Nephron (organoid): ENCODE measurements around the gene C5orf15.

Source experiments
- H3K27ac Mint-ChIP-seq, 3 experiments: 2 replicates each; pipeline ENCODE4 v1.8.0; 2020; ENCODE audit warnings: mixed read lengths in 3 of 3, mild to moderate bottlenecking in 2 of 3, moderate library complexity in 1 of 3
- H3K27me3 Mint-ChIP-seq: 2 replicates; pipeline ENCODE4 v1.8.0; 2021; ENCODE audit warnings: low read depth, mild to moderate bottlenecking, moderate library complexity, mixed read lengths
- H3K36me3 Mint-ChIP-seq: 2 replicates; pipeline ENCODE4 v1.8.0; 2020; ENCODE audit warnings: low read depth, mixed read lengths
- H3K4me1 Mint-ChIP-seq: 2 replicates; pipeline ENCODE4 v1.8.0; 2020; ENCODE audit warnings: mixed read lengths
- H3K4me3 Mint-ChIP-seq, 3 experiments: 2 replicates each; pipeline ENCODE4 v1.8.0; 2020; ENCODE audit warnings: mild to moderate bottlenecking in 3 of 3, mixed read lengths in 3 of 3, moderate library complexity in 2 of 3
- H3K9me3 Mint-ChIP-seq: 2 replicates; pipeline ENCODE4 v1.8.0; 2020; ENCODE audit warnings: mixed read lengths
- TF ChIP-seq, protein P1 (sequence below), 3 experiments: fragments of 200-600 bp; sonication (generic); IDR thresholded peaks; one replicate each; pipeline ENCODE4 v1.5.0; 2021; ENCODE audit warnings: antibody characterized with exemption in 3 of 3; ENCODE audit not compliant: unreplicated experiment in 3 of 3

The C5orf15 gene

DNA sequence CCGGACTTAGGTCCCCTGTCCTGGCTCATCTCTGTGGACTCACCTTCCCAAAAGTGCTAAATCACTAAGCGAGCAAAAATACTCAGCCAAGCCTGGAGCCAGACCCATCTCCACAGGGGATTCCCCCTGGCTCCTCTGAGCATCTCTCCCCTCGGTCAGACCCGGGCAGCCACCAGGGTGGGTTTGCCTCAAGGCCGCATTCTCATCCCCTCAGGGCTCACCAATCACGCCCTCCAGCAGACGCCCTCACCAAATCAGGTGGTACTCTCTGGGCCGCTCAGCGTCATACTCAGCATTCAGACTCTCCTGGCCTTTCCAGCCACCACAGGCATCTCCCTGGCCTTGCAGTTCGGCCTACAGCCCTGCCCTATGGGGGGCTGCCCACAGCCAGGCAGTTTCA, 49.7 kb downstream of the C5orf15 start:
- TF ChIP-seq, protein P1, sequence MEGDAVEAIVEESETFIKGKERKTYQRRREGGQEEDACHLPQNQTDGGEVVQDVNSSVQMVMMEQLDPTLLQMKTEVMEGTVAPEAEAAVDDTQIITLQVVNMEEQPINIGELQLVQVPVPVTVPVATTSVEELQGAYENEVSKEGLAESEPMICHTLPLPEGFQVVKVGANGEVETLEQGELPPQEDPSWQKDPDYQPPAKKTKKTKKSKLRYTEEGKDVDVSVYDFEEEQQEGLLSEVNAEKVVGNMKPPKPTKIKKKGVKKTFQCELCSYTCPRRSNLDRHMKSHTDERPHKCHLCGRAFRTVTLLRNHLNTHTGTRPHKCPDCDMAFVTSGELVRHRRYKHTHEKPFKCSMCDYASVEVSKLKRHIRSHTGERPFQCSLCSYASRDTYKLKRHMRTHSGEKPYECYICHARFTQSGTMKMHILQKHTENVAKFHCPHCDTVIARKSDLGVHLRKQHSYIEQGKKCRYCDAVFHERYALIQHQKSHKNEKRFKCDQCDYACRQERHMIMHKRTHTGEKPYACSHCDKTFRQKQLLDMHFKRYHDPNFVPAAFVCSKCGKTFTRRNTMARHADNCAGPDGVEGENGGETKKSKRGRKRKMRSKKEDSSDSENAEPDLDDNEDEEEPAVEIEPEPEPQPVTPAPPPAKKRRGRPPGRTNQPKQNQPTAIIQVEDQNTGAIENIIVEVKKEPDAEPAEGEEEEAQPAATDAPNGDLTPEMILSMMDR (IDR thresholded peaks at IDR 0.05; ENCODE audit: unreplicated experiment in 3 of 3) = no peak
- Mint-ChIP-seq H3K4me1 (peaks cover 6% of the 10 kb centered on the region), H3K4me3 (no peak overlapping the region), H3K27me3 (peaks cover 58% of the 10 kb centered on the region), H3K9me3 (no peaks in the 10 kb centered on the region), H3K36me3 (no peaks in the 10 kb centered on the region), H3K27ac (no peak overlapping the region)

DNA sequence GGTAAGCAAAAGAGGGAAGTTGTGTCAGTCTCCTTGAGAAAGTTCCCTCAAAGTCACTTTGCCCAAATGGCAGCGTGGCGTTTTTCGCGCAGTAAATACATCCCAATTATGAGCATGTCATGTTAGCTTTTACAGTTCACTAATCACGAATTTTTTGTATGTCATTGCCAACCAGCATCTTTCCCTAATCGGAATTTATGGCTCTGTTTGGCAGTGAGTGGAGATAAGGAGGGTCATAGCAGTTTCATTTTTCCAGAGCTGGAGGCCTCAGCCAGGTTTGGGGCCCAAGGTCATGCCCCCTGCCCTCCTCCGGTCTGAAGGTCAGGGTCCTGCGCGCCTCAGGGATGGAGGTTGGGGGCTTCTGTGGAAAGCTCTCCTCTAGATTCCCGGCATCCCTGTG, 50.1 kb downstream of the C5orf15 start:
- Mint-ChIP-seq H3K27me3 (peaks cover 58% of the 10 kb centered on the region), H3K4me1 (peaks cover 10% of the 10 kb centered on the region), H3K4me3 (no peak overlapping the region), H3K27ac (no peak overlapping the region), H3K9me3 (no peaks in the 10 kb centered on the region), H3K36me3 (no peaks in the 10 kb centered on the region)
- TF ChIP-seq, protein P1 (IDR thresholded peaks at IDR 0.05; ENCODE audit: unreplicated experiment in 3 of 3) = no peak

GRCh38 chr5:133917785-133918184, 50.6 kb downstream of the C5orf15 start:
- no peak overlapping the region for H3K27ac Mint-ChIP-seq
- H3K4me3 Mint-ChIP-seq = no peak overlapping the region
- no peaks in the 10 kb centered on the region for H3K9me3 Mint-ChIP-seq
- H3K27me3 Mint-ChIP-seq = peaks cover 59% of the 10 kb centered on the region
- peaks cover 15% of the 10 kb centered on the region for H3K4me1 Mint-ChIP-seq
- H3K36me3 Mint-ChIP-seq = no peaks in the 10 kb centered on the region
- TF ChIP-seq, protein P1 (IDR thresholded peaks at IDR 0.05; ENCODE audit: unreplicated experiment in 3 of 3) = no peak

GRCh38 chr5:133916914-133917313, 51.5 kb downstream of the C5orf15 start:
- H3K4me3 Mint-ChIP-seq = no peak overlapping the region
- no peaks in the 10 kb centered on the region for H3K36me3 Mint-ChIP-seq
- H3K27me3 Mint-ChIP-seq = peaks cover 51% of the 10 kb centered on the region
- H3K4me1 Mint-ChIP-seq = peaks cover 16% of the 10 kb centered on the region
- H3K27ac Mint-ChIP-seq = no peak overlapping the region
- H3K9me3 Mint-ChIP-seq = no peaks in the 10 kb centered on the region
- TF ChIP-seq, protein P1 (IDR thresholded peaks at IDR 0.05; ENCODE audit: unreplicated experiment in 3 of 3) = no peak

DNA sequence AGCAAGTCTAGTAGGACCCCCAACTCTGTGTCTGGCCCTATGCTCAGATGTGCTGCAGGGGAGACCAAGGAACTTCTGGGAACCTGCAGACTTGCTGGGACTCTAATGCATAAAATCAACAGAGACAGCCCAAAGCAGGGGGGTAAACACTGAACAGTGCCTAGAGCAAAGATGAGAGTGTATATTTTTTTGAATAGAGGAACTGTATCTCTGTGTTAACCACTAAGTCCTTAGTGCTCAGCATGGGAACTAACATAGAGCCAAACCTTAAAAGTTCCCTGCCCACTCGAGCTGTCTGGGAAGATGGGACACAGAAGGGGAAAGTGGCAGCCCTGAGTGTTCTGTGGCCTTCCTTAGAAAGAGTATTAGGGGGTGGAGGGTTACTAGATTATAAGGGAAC, 51.9 kb downstream of the C5orf15 start:
- peaks cover 50% of the 10 kb centered on the region for H3K27me3 Mint-ChIP-seq
- TF ChIP-seq, protein P1 (IDR thresholded peaks at IDR 0.05; ENCODE audit: unreplicated experiment in 3 of 3) = no peak

DNA sequence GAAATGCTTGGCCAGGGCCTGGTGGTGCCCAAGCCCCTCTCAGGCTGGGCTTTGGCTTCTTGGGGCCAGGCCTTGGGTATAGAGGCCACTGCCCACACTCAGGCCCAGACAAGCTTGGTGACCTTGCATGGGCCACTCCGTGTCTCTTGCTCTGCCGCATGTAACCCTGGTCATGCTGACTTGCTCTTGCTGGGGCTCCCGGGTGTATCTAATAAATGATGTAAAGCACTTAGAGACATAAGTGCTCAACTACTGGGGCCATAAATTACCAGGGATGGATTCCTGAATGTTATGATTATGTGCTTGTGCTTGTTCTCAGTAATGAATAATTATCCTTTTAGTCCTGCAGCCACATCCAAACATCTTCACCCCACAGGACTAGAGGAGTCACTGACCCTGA, 54.0 kb downstream of the C5orf15 start:
- H3K27ac Mint-ChIP-seq = no peak overlapping the region
- no peaks in the 10 kb centered on the region for H3K36me3 Mint-ChIP-seq
- TF ChIP-seq, protein P1 (IDR thresholded peaks at IDR 0.05; ENCODE audit: unreplicated experiment in 3 of 3) = no peak
- H3K27me3 Mint-ChIP-seq = peaks cover 45% of the 10 kb centered on the region
- peaks cover 16% of the 10 kb centered on the region for H3K4me1 Mint-ChIP-seq
- H3K4me3 Mint-ChIP-seq = no peak overlapping the region
- no peaks in the 10 kb centered on the region for H3K9me3 Mint-ChIP-seq

More for the DNA sequence above, 51.9 kb downstream of the C5orf15 start:
- H3K27ac Mint-ChIP-seq = no peak overlapping the region
- no peaks in the 10 kb centered on the region for H3K9me3 Mint-ChIP-seq
- H3K4me1 Mint-ChIP-seq = peaks cover 16% of the 10 kb centered on the region
- H3K4me3 Mint-ChIP-seq = no peak overlapping the region
- H3K36me3 Mint-ChIP-seq = no peaks in the 10 kb centered on the region
